ENCODE measurements around the gene RDH14. TPM values are rescaled to one million over a fixed set of nuclear protein-coding genes. Genes with fewer than 3 reads are reported as not detected.

The RDH14 gene
- total RNA-seq, 4 donors from 2014 or later = 34.3 to 58.3 (median 44.4) TPM

DNA sequence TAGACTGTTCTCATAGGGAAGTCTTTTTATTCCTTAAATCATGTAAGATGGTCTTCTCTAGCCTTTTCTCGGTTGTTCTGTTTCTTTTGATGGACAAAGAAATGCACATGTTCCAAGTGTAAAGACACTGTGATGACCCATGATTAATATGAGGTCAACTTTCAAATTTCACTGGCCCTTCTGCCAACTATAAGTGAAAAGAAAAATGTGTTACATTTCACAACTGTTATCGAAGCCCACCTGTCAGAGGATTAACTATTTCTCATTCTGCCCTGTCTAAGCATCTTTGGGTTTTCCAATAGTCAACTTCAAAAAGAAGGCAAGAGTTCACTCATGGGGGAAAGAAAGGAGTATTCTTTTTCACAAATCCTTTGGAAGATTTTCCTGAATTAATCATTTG lies 3.3 kb downstream of the RDH14 start:
- Histone ChIP-seq H3K27me3 (no peaks in the 10 kb centered on the region), H3K4me1 (peaks cover 7 to 29% of the 10 kb centered on the region in 2 donors), H3K36me3 (peaks cover 6 to 7% of the 10 kb centered on the region in 2 donors), H3K27ac (no peak overlapping the region), H3K4me3 (replicated peaks in 1 of 3) (no peak overlapping the region), H3K9me3 (no peaks in the 10 kb centered on the region)
- DNase-seq = no peak
- 82 to 84% methylated on average over 2 of the region's 2 CpGs for WGBS, 2 donors
- no peak for TF ChIP-seq POLR2A (IDR thresholded peaks at IDR 0.05)
- TF ChIP-seq, protein P1, sequence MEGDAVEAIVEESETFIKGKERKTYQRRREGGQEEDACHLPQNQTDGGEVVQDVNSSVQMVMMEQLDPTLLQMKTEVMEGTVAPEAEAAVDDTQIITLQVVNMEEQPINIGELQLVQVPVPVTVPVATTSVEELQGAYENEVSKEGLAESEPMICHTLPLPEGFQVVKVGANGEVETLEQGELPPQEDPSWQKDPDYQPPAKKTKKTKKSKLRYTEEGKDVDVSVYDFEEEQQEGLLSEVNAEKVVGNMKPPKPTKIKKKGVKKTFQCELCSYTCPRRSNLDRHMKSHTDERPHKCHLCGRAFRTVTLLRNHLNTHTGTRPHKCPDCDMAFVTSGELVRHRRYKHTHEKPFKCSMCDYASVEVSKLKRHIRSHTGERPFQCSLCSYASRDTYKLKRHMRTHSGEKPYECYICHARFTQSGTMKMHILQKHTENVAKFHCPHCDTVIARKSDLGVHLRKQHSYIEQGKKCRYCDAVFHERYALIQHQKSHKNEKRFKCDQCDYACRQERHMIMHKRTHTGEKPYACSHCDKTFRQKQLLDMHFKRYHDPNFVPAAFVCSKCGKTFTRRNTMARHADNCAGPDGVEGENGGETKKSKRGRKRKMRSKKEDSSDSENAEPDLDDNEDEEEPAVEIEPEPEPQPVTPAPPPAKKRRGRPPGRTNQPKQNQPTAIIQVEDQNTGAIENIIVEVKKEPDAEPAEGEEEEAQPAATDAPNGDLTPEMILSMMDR (IDR thresholded peaks at IDR 0.05) = no peak
- intact Hi-C loops (cut with DNase I) = no loop called here

GRCh38 chr2:18552351-18553077 lies 7.9 kb downstream of the RDH14 start:
- Histone ChIP-seq H3K27me3 (no peaks in the 10 kb centered on the region), H3K36me3 (peaks cover 6 to 7% of the 10 kb centered on the region in 2 donors), H3K4me3 (replicated peaks in 1 of 3) (no peak overlapping the region), H3K9me3 (no peaks in the 10 kb centered on the region), H3K27ac (no peak overlapping the region), H3K4me1 (peaks cover 0 to 15% of the 10 kb centered on the region in 2 donors)
- no peak for DNase-seq
- TF ChIP-seq, protein P1 (IDR thresholded peaks at IDR 0.05) = no peak
- TF ChIP-seq POLR2A (IDR thresholded peaks at IDR 0.05) = no peak
- intact Hi-C loops (cut with DNase I) = no loop called here
- WGBS, 2 donors = 71 to 81% methylated on average over 3 of the region's 3 CpGs

DNA sequence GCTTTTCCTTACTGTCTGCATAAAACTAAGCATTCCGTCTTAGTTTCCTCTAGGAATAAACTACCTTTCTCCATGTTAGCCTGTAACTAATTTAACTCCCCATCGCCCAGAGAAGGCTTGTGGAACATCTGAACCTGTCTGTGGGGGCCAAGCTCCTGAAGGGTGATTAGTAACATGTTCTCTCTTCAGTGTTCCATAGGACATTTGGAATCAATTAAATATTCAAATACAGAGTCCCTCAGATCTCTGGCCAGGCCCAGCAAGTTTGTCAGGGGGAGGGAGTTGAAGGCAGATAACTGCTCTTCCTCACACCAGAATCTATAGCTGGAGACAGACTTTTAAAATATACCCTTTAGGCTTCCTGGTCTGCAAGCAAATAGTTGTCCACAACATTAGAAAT lies 8.8 kb downstream of the RDH14 start:
- Histone ChIP-seq H3K27ac (no peak overlapping the region), H3K27me3 (no peaks in the 10 kb centered on the region), H3K4me1 (peaks cover 0 to 13% of the 10 kb centered on the region in 2 donors), H3K9me3 (no peaks in the 10 kb centered on the region), H3K36me3 (peaks cover 6 to 7% of the 10 kb centered on the region in 2 donors), H3K4me3 (replicated peaks in 1 of 3) (no peak overlapping the region)
- no peak for TF ChIP-seq POLR2A (IDR thresholded peaks at IDR 0.05)
- TF ChIP-seq, protein P1 (IDR thresholded peaks at IDR 0.05) = no peak
- 79 to 91% methylated on average over 2 of the region's 2 CpGs for WGBS, 2 donors
- DNase-seq = no peak
- intact Hi-C loops (cut with DNase I) = no loop called here

GRCh38 chr2:18551169-18551568 lies 9.3 kb downstream of the RDH14 start:
- WGBS, 2 donors = 89 to 97% methylated on average over 1 of the region's 1 CpG
- Histone ChIP-seq H3K4me1 (peaks cover 0 to 12% of the 10 kb centered on the region in 2 donors), H3K27ac (no peak overlapping the region), H3K36me3 (peaks cover 6 to 7% of the 10 kb centered on the region in 2 donors), H3K4me3 (replicated peaks in 1 of 3) (no peak overlapping the region), H3K27me3 (no peaks in the 10 kb centered on the region), H3K9me3 (no peaks in the 10 kb centered on the region)
- intact Hi-C loops (cut with DNase I) = no loop called here
- DNase-seq = no peak
- TF ChIP-seq, protein P1 (IDR thresholded peaks at IDR 0.05) = no peak
- no peak for TF ChIP-seq POLR2A (IDR thresholded peaks at IDR 0.05)

DNA sequence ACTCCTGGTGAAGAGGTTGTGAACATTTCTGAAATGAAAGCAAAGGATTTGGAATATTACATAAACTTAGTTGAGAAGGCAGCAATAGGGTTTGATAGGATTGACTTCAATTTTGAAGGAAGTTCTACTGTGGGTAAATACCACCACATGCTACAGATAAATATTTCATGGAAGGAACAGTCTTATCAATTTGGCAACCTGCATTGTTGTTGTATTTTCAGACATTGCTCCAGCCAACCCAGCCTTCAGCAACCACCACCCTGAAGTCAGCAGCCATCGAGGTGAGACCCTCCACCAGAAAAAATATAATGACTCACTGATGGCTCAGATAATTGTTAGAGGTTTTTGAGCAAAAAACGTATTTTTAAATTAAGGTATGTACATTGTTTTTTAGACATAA lies 10.0 kb downstream of the RDH14 start:
- no peak overlapping the region for H3K27ac ChIP-seq
- no peaks in the 10 kb centered on the region for H3K27me3 ChIP-seq
- DNase-seq = no peak
- H3K4me3 ChIP-seq (replicated peaks in 1 of 3) = no peak overlapping the region
- peaks cover 5 to 6% of the 10 kb centered on the region in 2 donors for H3K36me3 ChIP-seq
- WGBS, 2 donors = 87 to 91% methylated on average over 2 of the region's 2 CpGs
- H3K9me3 ChIP-seq = no peaks in the 10 kb centered on the region
- peaks cover 0 to 12% of the 10 kb centered on the region in 2 donors for H3K4me1 ChIP-seq
- intact Hi-C loops (cut with DNase I) = no loop called here
- TF ChIP-seq, protein P1 (IDR thresholded peaks at IDR 0.05) = no peak
- TF ChIP-seq POLR2A (IDR thresholded peaks at IDR 0.05) = no peak
